HepG2 (cell line): Measurements from ENCODE around the gene DLX3. TPM values are rescaled to one million over a fixed set of nuclear protein-coding genes. Genes with fewer than 3 reads are reported as not detected.

Experiments
- AKAP8 ChIP-seq: sonication (generic); formaldehyde crosslinking; IDR thresholded peaks from 2 replicates; pipeline ENCODE4 v1.5.1; 2020; ENCODE audit warnings: mild to moderate bottlenecking, missing genetic modification reagents
- CSRNP1 ChIP-seq: sonication (generic); formaldehyde crosslinking; IDR thresholded peaks from 2 replicates; pipeline ENCODE4 v1.8.1; 2023; ENCODE audit warnings: mild to moderate bottlenecking, missing genetic modification reagents
- IKZF1 ChIP-seq: fragments of 450-650 bp; IDR thresholded peaks from 2 replicates; pipeline ENCODE4 v1.7.1; 2016
- NFYB ChIP-seq: sonication (generic); formaldehyde crosslinking; IDR thresholded peaks from 2 replicates; pipeline ENCODE4 v1.4.0; 2020; ENCODE audit warnings: missing genetic modification reagents
- PHF20 ChIP-seq: sonication (generic); formaldehyde crosslinking; IDR thresholded peaks from 2 replicates; pipeline ENCODE4 v1.5.0; 2020; ENCODE audit warnings: mild to moderate bottlenecking, missing genetic modification reagents
- SNAPC4 ChIP-seq: sonication (generic); formaldehyde crosslinking; IDR thresholded peaks from 2 replicates; pipeline ENCODE4 v1.4.0; 2020; ENCODE audit warnings: mild to moderate bottlenecking, missing genetic modification reagents
- ZBTB38 ChIP-seq: sonication (generic); formaldehyde crosslinking; IDR thresholded peaks from 2 replicates; pipeline ENCODE4 v1.5.1; 2020; ENCODE audit warnings: mild to moderate bottlenecking, missing genetic modification reagents
- ZNF331 ChIP-seq: sonication (generic); formaldehyde crosslinking; IDR thresholded peaks from 2 replicates; pipeline ENCODE4 v1.4.0; 2020; ENCODE audit warnings: missing genetic modification reagents
- ZNF343 ChIP-seq: sonication (generic); formaldehyde crosslinking; IDR thresholded peaks from 2 replicates; pipeline ENCODE4 v1.4.0; 2020; ENCODE audit warnings: mild to moderate bottlenecking, missing genetic modification reagents
- ZNF614 ChIP-seq: IDR thresholded peaks from 2 replicates; pipeline ENCODE4 v1.6.1; 2018; ENCODE audit warnings: missing biosample characterization, missing genetic modification reagents, inconsistent platforms, borderline replicate concordance
- ZNF737 ChIP-seq: sonication (generic); formaldehyde crosslinking; IDR thresholded peaks from 2 replicates; pipeline ENCODE4 v1.5.0; 2020; ENCODE audit warnings: missing genetic modification reagents, mild to moderate bottlenecking, borderline replicate concordance
- ZNF83 ChIP-seq: sonication (generic); formaldehyde crosslinking; IDR thresholded peaks from 2 replicates; pipeline ENCODE4 v1.4.0; 2020; ENCODE audit warnings: missing genetic modification reagents, mild to moderate bottlenecking, borderline replicate concordance
- ZZZ3 ChIP-seq: sonication (generic); formaldehyde crosslinking; IDR thresholded peaks from 2 replicates; pipeline ENCODE4 v1.4.0; 2020; ENCODE audit warnings: missing genetic modification reagents, mild to moderate bottlenecking, borderline replicate concordance
- polyA plus RNA-seq, 8 experiments: library from polyadenylated mRNA; depleted of rRNA in 3 of 8; stranded (reverse) in 7 of 8; unstranded in 1 of 8; fragments of >200 nt; fragmentation: Illumina TruSeq in 4 of 8; extraction: Trizol in 4 of 8; gene quantifications; 2 replicates each; pipeline versions ENCODE4 v1.2.1 to v1.2.3, GENCODE V29; 2011 to 2016; ENCODE audit warnings: low read depth in 4 of 8, missing spikeins in 1 of 8, mixed read lengths in 1 of 8; ENCODE audit not compliant: insufficient read depth in 1 of 8
- total RNA-seq, 5 experiments: library from RNA; depleted of rRNA; stranded (reverse); fragments of >200 nt; fragmentation: Illumina TruSeq; extraction: Trizol; gene quantifications; 2 replicates each; pipeline ENCODE4 v1.2.3, GENCODE V29; 2016; ENCODE audit warnings: low read depth in 1 of 5
- TF ChIP-seq, protein P1 (sequence below): sonication (generic); formaldehyde crosslinking; IDR thresholded peaks from 2 replicates; pipeline ENCODE4 v1.4.0; 2020; ENCODE audit warnings: missing genetic modification reagents, mild to moderate bottlenecking, borderline replicate concordance
- TF ChIP-seq, protein P2 (sequence below): sonication (generic); formaldehyde crosslinking; IDR thresholded peaks from 2 replicates; pipeline ENCODE4 v1.4.0; 2020; ENCODE audit warnings: mild to moderate bottlenecking, missing genetic modification reagents
- TF ChIP-seq, protein P3 (sequence below): sonication (generic); formaldehyde crosslinking; IDR thresholded peaks from 2 replicates; pipeline ENCODE4 v1.4.0; 2020; ENCODE audit warnings: missing genetic modification reagents, mild to moderate bottlenecking, borderline replicate concordance

DLX3 gene
- total and polyA plus RNA-seq, 2 of the 13 experiments (the other 11 are each of a cell fraction or from before 2014, with no cell fraction given): 0.03 TPM; not detected in 1

GRCh38 chr17:49968405-49969133, 26.5 kb downstream of the DLX3 start (continued):
- TF ChIP-seq, protein P1, sequence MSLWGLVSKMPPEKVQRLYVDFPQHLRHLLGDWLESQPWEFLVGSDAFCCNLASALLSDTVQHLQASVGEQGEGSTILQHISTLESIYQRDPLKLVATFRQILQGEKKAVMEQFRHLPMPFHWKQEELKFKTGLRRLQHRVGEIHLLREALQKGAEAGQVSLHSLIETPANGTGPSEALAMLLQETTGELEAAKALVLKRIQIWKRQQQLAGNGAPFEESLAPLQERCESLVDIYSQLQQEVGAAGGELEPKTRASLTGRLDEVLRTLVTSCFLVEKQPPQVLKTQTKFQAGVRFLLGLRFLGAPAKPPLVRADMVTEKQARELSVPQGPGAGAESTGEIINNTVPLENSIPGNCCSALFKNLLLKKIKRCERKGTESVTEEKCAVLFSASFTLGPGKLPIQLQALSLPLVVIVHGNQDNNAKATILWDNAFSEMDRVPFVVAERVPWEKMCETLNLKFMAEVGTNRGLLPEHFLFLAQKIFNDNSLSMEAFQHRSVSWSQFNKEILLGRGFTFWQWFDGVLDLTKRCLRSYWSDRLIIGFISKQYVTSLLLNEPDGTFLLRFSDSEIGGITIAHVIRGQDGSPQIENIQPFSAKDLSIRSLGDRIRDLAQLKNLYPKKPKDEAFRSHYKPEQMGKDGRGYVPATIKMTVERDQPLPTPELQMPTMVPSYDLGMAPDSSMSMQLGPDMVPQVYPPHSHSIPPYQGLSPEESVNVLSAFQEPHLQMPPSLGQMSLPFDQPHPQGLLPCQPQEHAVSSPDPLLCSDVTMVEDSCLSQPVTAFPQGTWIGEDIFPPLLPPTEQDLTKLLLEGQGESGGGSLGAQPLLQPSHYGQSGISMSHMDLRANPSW (CRISPR knock-in tag): no peak
- no peak for TF ChIP-seq SNAPC4 (CRISPR knock-in tag)
- TF ChIP-seq, protein P2, sequence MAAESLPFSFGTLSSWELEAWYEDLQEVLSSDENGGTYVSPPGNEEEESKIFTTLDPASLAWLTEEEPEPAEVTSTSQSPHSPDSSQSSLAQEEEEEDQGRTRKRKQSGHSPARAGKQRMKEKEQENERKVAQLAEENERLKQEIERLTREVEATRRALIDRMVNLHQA (CRISPR knock-in tag): no peak
- no peak; the same call in 1 of the 2 replicates for TF ChIP-seq ZNF343 (CRISPR knock-in tag)
- TF ChIP-seq AKAP8 (CRISPR knock-in tag): no peak
- no peak for TF ChIP-seq IKZF1
- peak; percentile 59; the same call in 1 of the 2 replicates for TF ChIP-seq PHF20 (CRISPR knock-in tag)
- no peak for TF ChIP-seq ZZZ3 (CRISPR knock-in tag)
- TF ChIP-seq ZNF737: no peak
- TF ChIP-seq NFYB (CRISPR knock-in tag): no peak
- TF ChIP-seq, protein P3, sequence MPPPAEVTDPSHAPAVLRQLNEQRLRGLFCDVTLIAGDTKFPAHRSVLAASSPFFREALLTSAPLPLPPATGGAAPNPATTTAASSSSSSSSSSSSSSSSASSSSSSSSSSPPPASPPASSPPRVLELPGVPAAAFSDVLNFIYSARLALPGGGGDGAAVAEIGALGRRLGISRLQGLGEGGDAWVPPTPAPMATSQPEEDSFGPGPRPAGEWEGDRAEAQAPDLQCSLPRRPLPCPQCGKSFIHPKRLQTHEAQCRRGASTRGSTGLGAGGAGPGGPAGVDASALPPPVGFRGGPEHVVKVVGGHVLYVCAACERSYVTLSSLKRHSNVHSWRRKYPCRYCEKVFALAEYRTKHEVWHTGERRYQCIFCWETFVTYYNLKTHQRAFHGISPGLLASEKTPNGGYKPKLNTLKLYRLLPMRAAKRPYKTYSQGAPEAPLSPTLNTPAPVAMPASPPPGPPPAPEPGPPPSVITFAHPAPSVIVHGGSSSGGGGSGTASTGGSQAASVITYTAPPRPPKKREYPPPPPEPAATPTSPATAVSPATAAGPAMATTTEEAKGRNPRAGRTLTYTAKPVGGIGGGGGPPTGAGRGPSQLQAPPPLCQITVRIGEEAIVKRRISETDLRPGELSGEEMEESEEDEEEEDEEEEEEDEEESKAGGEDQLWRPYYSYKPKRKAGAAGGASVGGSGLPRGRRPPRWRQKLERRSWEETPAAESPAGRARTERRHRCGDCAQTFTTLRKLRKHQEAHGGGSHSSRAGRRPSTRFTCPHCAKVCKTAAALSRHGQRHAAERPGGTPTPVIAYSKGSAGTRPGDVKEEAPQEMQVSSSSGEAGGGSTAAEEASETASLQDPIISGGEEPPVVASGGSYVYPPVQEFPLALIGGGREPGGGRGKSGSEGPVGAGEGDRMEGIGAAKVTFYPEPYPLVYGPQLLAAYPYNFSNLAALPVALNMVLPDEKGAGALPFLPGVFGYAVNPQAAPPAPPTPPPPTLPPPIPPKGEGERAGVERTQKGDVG: no peak
- no peak for TF ChIP-seq ZBTB38 (CRISPR knock-in tag)
- peak; percentile 77; the same call in 1 of the 2 replicates for TF ChIP-seq CSRNP1
- no peak for TF ChIP-seq ZNF83 (CRISPR knock-in tag)
- TF ChIP-seq ZNF614: no peak
- peak; percentile 70; the same call in 1 of the 2 replicates for TF ChIP-seq ZNF331 (CRISPR knock-in tag)
